DOHH2 (cell line): ENCODE data around the gene PANK3.

Experiments used
- H3F3A ChIP-seq: fragments of 200-600 bp; sonication (generic), shearing (Covaris generic); 2 replicates; pipeline ENCODE4 v1.6.0; 2016; ENCODE audit warnings: antibody characterized with exemption, mild to moderate bottlenecking; ENCODE audit not compliant: control insufficient read depth, insufficient read depth
- H3K27ac ChIP-seq: fragments of 200-600 bp; sonication (generic); 2 replicates; pipeline ENCODE4 v1.5.1; 2014; ENCODE audit warnings: low read depth, mild to moderate bottlenecking, low read length, moderate library complexity
- H3K27me3 ChIP-seq: fragments of 200-600 bp; sonication (generic); 2 replicates; pipeline ENCODE4 v1.6.1; 2014; ENCODE audit warnings: mild to moderate bottlenecking, low read length, mixed read lengths; ENCODE audit not compliant: control insufficient read depth
- H3K36me3 ChIP-seq: fragments of 200-600 bp; sonication (generic); 2 replicates; pipeline ENCODE4 v1.6.1; 2014; ENCODE audit warnings: mild to moderate bottlenecking, low read length, moderate library complexity, mixed read lengths; ENCODE audit not compliant: control insufficient read depth
- H3K4me1 ChIP-seq: fragments of 200-600 bp; sonication (generic); 2 replicates; pipeline ENCODE4 v1.6.1; 2014; ENCODE audit warnings: mild to moderate bottlenecking, low read length, mixed read lengths; ENCODE audit not compliant: control insufficient read depth
- H3K4me2 ChIP-seq: fragments of 200-600 bp; sonication (generic); 2 replicates; pipeline ENCODE4 v1.6.0; 2014; ENCODE audit warnings: mild to moderate bottlenecking, low read length, moderate library complexity
- H3K4me3 ChIP-seq: fragments of 200-600 bp; sonication (generic); 2 replicates; pipeline ENCODE4 v1.5.1; 2014; ENCODE audit warnings: mild to moderate bottlenecking, low read length, mixed read lengths
- H3K79me2 ChIP-seq: fragments of 200-600 bp; sonication (generic); 2 replicates; pipeline ENCODE4 v1.6.1; 2014; ENCODE audit warnings: mild to moderate bottlenecking, low read length, mixed read lengths; ENCODE audit not compliant: control insufficient read depth
- H3K9me2 ChIP-seq: fragments of 200-600 bp; sonication (generic); replicated peaks from 2 replicates; pipeline ENCODE4 v1.6.1; 2014; ENCODE audit warnings: mild to moderate bottlenecking, low read length, mixed read lengths; ENCODE audit not compliant: control insufficient read depth
- H3K9me3 ChIP-seq: fragments of 200-600 bp; sonication (generic); 2 replicates; pipeline ENCODE4 v1.6.1; 2014; ENCODE audit warnings: antibody characterized with exemption, low read length, mixed read lengths; ENCODE audit not compliant: control insufficient read depth, insufficient read depth
- H4K20me1 ChIP-seq: fragments of 200-600 bp; sonication (generic); 2 replicates; pipeline ENCODE4 v1.6.0; 2014; ENCODE audit warnings: low read depth, mild to moderate bottlenecking, antibody characterized with exemption, low read length, moderate library complexity; ENCODE audit not compliant: control insufficient read depth, insufficient read depth
- EZH2phosphoT487 ChIP-seq: fragments of 200-600 bp; sonication (generic); IDR thresholded peaks from 2 replicates; pipeline ENCODE4 v1.6.1; 2017; ENCODE audit warnings: borderline replicate concordance, mild to moderate bottlenecking, antibody characterized with exemption, low read length, moderate library complexity, mixed read lengths
- TF ChIP-seq, protein P1 (sequence below): fragments of 200-600 bp; sonication (generic); IDR thresholded peaks from one replicate; pipeline ENCODE4 v1.5.1; 2014; ENCODE audit warnings: antibody characterized with exemption, mild to moderate bottlenecking, low read depth, low read length; ENCODE audit not compliant: poor library complexity, severe bottlenecking

PANK3 gene

DNA sequence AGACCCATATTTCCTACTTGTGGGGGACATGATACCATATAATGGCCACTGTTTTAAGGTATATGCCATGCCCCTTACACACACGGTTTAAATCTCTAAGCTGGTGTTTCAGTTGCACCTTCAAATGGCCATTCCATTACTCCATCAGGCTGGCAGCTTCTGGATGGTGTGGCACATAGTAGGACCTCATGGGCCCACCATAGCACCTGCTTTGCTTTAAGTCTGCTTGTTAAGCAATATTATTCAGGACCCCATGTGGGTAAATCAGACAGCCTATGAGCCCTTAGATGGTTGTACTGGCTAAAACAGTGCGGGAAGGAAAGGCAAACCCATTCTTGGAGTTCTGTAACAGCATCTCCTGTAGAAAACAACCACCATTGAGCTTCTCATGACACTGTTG is 27.4 kb upstream of the PANK3 start:
- TF ChIP-seq, protein P1, sequence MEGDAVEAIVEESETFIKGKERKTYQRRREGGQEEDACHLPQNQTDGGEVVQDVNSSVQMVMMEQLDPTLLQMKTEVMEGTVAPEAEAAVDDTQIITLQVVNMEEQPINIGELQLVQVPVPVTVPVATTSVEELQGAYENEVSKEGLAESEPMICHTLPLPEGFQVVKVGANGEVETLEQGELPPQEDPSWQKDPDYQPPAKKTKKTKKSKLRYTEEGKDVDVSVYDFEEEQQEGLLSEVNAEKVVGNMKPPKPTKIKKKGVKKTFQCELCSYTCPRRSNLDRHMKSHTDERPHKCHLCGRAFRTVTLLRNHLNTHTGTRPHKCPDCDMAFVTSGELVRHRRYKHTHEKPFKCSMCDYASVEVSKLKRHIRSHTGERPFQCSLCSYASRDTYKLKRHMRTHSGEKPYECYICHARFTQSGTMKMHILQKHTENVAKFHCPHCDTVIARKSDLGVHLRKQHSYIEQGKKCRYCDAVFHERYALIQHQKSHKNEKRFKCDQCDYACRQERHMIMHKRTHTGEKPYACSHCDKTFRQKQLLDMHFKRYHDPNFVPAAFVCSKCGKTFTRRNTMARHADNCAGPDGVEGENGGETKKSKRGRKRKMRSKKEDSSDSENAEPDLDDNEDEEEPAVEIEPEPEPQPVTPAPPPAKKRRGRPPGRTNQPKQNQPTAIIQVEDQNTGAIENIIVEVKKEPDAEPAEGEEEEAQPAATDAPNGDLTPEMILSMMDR, result no peak
- TF ChIP-seq EZH2phosphoT487, result no peak
- H3K4me2 ChIP-seq, result no peak overlapping the region
- H3K27ac ChIP-seq, result no peak overlapping the region
- no peaks in the 10 kb centered on the region for H3K27me3 ChIP-seq
- no peaks in the 10 kb centered on the region for H3F3A ChIP-seq
- H3K79me2 ChIP-seq, result no peaks in the 10 kb centered on the region
- no peaks in the 10 kb centered on the region for H3K9me2 ChIP-seq
- no peaks in the 10 kb centered on the region for H3K36me3 ChIP-seq
- no peaks in the 10 kb centered on the region for H3K9me3 ChIP-seq
- H3K4me3 ChIP-seq, result no peak overlapping the region
- no peaks in the 10 kb centered on the region for H3K4me1 ChIP-seq
- no peaks in the 10 kb centered on the region for H4K20me1 ChIP-seq

DNA sequence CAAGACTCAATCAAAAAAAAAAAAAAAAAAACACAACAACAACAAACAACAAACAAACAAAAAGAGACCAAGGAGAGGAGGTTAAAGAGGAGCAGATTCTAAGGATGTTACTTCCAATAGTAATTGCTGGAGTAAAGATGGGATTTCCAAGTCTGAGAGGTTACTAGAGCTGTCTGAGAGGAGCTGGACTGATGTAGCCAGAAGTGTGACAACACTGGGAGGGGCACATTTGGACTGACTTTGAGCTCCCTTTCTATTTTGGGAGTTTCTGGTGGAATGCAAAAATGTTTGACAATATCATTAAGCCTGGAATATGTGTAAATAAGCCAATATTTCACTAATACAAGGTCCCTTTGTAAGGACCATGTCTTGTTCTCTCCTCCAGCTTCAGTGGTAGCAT is 25.3 kb upstream of the PANK3 start:
- Histone ChIP-seq H3K9me3 (no peaks in the 10 kb centered on the region; the same call in 1 of the 2 replicates), H3K79me2 (no peaks in the 10 kb centered on the region), H3F3A (no peaks in the 10 kb centered on the region), H3K4me3 (no peak overlapping the region), H3K36me3 (no peaks in the 10 kb centered on the region), H3K9me2 (no peaks in the 10 kb centered on the region), H3K27me3 (no peaks in the 10 kb centered on the region), H3K4me2 (no peak overlapping the region), H3K27ac (no peak overlapping the region), H4K20me1 (no peaks in the 10 kb centered on the region), H3K4me1 (no peaks in the 10 kb centered on the region)
- TF ChIP-seq EZH2phosphoT487, result no peak
- TF ChIP-seq, protein P1, result no peak

DNA sequence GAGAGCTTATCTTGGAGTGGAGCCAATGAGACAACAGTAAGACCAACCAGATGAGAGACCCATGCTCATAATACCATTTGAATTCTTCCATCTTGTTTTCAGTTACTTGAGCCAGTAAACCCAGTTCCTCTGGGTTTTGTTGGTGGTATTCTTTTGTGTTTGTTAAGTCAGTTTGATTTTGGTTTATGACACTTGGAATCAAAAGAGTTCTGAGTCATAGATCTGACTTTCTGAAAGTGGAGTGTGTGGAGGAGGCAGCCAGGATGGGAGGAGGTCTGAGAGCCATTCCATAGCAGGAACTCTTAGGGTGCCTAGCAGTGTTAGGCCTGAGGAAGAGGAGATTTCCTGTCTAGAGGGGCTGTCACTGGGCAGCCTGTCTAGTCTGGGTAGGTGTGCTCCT is 24.6 kb upstream of the PANK3 start:
- Histone ChIP-seq H3F3A (no peaks in the 10 kb centered on the region), H3K79me2 (no peaks in the 10 kb centered on the region), H3K9me3 (peaks cover 5% of the 10 kb centered on the region; the same call in 1 of the 2 replicates), H3K9me2 (no peaks in the 10 kb centered on the region), H3K4me3 (no peak overlapping the region), H3K27ac (no peak overlapping the region), H3K36me3 (no peaks in the 10 kb centered on the region), H4K20me1 (no peaks in the 10 kb centered on the region), H3K27me3 (no peaks in the 10 kb centered on the region), H3K4me2 (no peak overlapping the region), H3K4me1 (no peaks in the 10 kb centered on the region)
- no peak for TF ChIP-seq EZH2phosphoT487
- TF ChIP-seq, protein P1, result no peak
